OCI-LY7 (cell line): ENCODE data around the gene NUP93.

Source experiments
- CTCF ChIP-seq: fragments of 200-600 bp; sonication (generic); conservative IDR thresholded peaks from 2 replicates; pipeline ENCODE4 v1.5.1; 2014; ENCODE audit warnings: mild to moderate bottlenecking, antibody characterized with exemption, low read length, moderate library complexity, mixed read lengths
- EZH2phosphoT487 ChIP-seq: fragments of 200-600 bp; sonication (generic); IDR thresholded peaks from 2 replicates; pipeline ENCODE4 v1.6.1; 2018; ENCODE audit warnings: low read depth, borderline replicate concordance, mild to moderate bottlenecking, mixed run types, antibody characterized with exemption, low read length, moderate library complexity, mixed read lengths

GRCh38 chr16:56773532-56773931 lies 43.6 kb downstream of the NUP93 start:
- TF ChIP-seq CTCF = no peak
- TF ChIP-seq EZH2phosphoT487 = no peak
